Suppressor macrophage (primary cell): ENCODE results near the gene ROCK2.
"Not testable (repeated sequence)": the region's sequence is repeated elsewhere in the genome, so short reads cannot be mapped to it uniquely, and the experiment has no call there.

Experiments
- DNase-seq, 4 experiments: peaks; one replicate each; pipeline ENCODE4 v3.0.0-alpha.2; 2020 to 2022

Gene ROCK2

GRCh38 chr2:11263177-11263576 lies 81.3 kb downstream of the ROCK2 start:
- DNase-seq = no peak

- DNase-seq = not testable (repeated sequence)
Observed at GRCh38 chr2:11262438-11262837, 82.0 kb downstream of the ROCK2 start.

GRCh38 chr2:11261564-11261963 lies 82.9 kb downstream of the ROCK2 start:
- not testable (repeated sequence) for DNase-seq

GRCh38 chr2:11260979-11261378 lies 83.5 kb downstream of the ROCK2 start:
- DNase-seq = no peak

GRCh38 chr2:11257964-11258363 lies 86.5 kb downstream of the ROCK2 start:
- no peak for DNase-seq

- no peak for DNase-seq
Observed at GRCh38 chr2:11257078-11257477, 87.4 kb downstream of the ROCK2 start.

GRCh38 chr2:11256166-11256565 lies 88.3 kb downstream of the ROCK2 start:
- no peak for DNase-seq

GRCh38 chr2:11254100-11254536 lies 90.3 kb downstream of the ROCK2 start:
- peak in 3 of 4 experiments; percentile 12 to 50 (median 41) for DNase-seq

- DNase-seq = not testable (repeated sequence)
Observed at GRCh38 chr2:11252458-11252857, 92.0 kb downstream of the ROCK2 start.

GRCh38 chr2:11250400-11251196 lies 93.8 kb downstream of the ROCK2 start:
- no peak for DNase-seq

- DNase-seq = no peak
Observed at GRCh38 chr2:11245322-11245721, 99.1 kb downstream of the ROCK2 start.

GRCh38 chr2:11244091-11244826 lies 100.2 kb downstream of the ROCK2 start:
- DNase-seq = no peak

GRCh38 chr2:11243512-11243911 lies 100.9 kb downstream of the ROCK2 start:
- DNase-seq = no peak

- DNase-seq = no peak
Observed at GRCh38 chr2:11242542-11243174, 101.8 kb downstream of the ROCK2 start.

GRCh38 chr2:11241412-11242203 lies 102.8 kb downstream of the ROCK2 start:
- DNase-seq = no peak

GRCh38 chr2:11239666-11240462 lies 104.6 kb downstream of the ROCK2 start:
- DNase-seq = peak in 1 of 4 experiments; percentile 8

- no peak for DNase-seq
Observed at GRCh38 chr2:11239147-11239546, 105.3 kb downstream of the ROCK2 start.

GRCh38 chr2:11237122-11237521 lies 107.3 kb downstream of the ROCK2 start:
- DNase-seq = no peak

- DNase-seq = no peak
Observed at GRCh38 chr2:11236335-11236734, 108.1 kb downstream of the ROCK2 start.

GRCh38 chr2:11235583-11235982 lies 108.9 kb downstream of the ROCK2 start:
- no peak for DNase-seq

GRCh38 chr2:11234309-11234708 lies 110.1 kb downstream of the ROCK2 start:
- DNase-seq = peak in 2 of 4 experiments; percentile 31 to 49

- DNase-seq = not testable (repeated sequence)
Observed at GRCh38 chr2:11231193-11231592, 113.2 kb downstream of the ROCK2 start.
